GM19328 (cell line): ENCODE measurements around the gene FSTL4.

Source experiments
- ATAC-seq: cut with Tn5 transposase; IDR thresholded peaks from one replicate; pipeline ENCODE4 v1.9.1; 2021; ENCODE audit warnings: mild to moderate bottlenecking, moderate library complexity; ENCODE audit not compliant: unreplicated experiment

Gene FSTL4

DNA sequence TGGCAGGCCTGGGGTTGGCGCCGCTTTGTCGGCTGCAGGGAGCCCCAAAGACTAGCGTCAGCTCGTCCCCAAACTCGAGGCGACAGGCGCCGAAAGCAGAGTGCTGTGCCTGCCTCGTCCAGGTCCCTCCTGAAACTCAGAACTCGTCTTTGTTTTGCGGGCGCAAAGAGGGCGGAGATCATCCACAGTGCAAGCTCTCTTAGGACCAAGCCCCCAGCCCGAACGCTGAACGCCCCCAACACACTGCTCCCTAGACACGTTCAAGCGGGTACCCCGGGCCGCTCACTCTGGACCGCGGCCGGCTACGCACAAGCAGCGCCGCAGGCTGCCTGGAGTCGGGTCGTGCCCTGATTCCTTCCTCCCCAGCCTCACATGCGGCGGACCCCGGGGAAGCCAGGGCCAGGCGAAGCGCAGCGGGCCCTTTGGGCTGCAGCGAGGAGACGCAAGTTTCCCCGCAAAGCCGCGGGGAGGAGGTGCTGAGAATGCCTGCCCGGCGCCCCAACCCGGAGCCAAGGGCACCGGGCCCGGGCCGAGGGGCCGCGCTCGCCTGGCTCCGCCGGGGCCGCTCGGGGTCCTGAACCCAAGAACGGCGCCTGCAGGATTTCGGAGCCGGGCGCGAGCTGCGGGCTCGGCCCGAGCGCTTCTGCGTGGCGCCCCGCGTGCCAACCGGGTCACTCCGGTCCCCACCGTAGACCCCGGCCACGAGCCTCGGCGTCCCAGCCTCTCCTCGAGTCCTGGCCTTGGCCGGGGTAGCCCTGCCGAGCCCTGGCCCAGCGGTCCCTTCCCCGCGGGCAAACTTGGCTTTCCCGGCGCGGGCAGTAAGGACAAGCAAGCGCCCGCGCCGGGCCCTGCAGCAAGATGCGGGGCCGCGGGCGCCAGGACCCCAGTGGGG lies 738 bp downstream of the FSTL4 start:
- no peak for ATAC-seq

DNA sequence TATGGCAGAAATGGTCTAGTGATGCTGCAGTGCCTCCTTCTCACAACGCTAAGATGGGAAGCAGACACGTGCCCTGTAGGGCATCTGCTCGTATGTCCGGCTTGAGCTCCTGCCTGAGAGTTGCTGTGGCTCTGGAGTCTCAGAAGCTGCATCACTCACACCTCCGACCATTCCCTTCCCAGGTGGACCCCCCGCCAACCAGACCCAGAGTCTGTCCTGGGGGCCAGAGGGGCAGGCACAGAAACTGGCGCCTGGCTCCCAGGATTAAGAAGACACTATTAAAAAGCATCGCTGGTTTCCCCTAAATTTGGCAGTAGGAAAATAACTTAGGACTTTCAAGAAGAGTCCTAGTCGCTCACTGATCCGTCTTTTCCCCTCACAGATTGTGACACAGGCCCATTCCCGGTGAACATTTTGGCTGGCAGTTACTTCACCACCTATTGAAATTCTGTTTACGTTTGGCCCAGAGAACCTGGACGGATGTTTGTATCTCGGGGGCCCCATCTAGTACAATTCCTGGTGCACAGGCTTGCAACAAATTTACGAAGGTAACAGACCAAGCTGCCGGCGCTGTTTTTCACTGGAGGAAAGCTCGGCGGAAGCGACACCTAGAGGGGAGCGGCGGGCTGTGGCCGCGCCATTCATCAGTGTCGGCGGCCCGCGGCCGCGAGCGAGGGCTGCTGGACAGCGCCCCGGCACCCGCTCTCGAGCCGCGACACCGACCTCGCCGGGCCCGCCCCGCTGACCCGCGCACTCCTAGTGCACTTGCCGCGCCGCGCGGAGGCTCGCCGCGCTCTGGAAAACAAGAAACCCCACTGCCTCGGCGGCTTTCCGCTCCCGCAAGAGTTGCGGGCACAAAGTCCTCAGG lies 1.6 kb downstream of the FSTL4 start:
- no peak for ATAC-seq

DNA sequence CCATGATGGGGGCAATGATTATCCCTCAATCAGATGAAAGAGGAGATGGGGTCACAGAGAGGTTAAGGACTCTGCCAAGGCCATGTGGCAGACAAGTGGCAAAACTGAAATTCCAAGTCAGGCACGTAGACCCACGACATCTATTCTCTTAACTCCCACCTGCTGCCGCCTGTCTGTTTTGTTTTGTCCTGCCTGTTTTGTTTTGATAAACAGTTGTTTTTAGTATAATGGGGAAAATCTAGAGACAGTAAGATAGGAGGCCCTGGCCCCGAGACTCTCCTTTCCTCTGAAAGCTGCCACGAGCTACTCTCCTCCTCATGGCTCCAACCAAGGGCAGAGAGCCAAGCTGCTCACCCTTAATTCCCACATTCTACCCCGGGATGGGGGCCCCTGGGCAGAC lies 4.9 kb downstream of the FSTL4 start:
- no peak for ATAC-seq

DNA sequence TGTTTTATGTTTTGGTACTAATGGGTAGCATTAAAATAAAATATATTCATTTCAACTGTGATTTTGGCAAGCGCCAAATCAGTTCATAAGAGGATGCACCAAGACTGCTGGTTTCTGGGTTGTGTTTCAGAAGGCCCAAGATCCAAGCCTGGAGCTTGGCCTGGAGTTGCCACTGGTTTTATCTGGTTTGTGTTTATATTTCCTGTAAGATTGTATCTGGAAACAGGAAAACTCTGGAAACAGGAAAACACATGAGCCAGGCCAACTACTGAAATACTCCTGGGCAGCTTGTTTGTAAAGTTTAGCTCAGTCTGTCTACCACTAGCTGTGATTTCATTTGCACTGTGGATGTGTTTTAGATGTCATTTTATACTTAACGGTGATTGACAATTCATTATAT lies 5.5 kb downstream of the FSTL4 start:
- no peak for ATAC-seq

DNA sequence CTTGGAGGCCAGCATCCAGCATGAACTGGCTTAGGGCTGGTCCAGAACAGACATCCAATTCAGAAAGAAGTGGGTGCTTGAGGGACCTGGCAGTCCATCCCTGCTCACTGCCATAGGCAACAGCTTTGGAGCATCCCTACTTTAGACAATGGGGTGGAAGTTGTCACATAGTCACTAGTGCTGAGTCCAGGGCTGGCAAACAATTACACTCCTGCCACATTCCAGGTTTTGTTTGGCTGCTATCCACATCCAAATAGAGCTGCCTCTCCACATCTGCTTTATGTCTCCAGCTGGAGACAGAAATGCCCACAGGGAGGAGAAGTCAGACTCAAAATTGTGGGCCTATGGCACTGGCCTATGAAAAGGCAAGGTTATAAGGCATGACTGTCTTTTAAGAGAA lies 7.0 kb downstream of the FSTL4 start:
- ATAC-seq = no peak

DNA sequence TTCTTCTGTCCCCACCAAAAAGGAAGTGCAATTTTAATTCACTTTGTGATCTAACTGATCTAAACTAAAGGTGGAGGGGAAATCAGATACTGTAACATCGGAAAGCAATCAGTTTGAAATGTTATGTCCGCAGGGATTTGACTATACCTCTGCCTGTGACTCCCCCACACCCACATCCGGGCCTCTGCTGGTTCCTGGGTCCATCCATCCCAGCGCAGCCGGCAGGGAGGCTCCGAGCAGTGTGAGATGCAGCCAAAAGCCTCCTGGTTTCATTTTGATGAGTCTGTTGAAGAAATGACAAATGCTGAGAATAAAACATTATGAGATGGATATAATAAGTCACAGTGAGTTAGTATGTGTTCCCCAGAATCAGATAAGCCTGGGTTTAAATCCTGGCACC lies 8.6 kb downstream of the FSTL4 start:
- no peak for ATAC-seq

DNA sequence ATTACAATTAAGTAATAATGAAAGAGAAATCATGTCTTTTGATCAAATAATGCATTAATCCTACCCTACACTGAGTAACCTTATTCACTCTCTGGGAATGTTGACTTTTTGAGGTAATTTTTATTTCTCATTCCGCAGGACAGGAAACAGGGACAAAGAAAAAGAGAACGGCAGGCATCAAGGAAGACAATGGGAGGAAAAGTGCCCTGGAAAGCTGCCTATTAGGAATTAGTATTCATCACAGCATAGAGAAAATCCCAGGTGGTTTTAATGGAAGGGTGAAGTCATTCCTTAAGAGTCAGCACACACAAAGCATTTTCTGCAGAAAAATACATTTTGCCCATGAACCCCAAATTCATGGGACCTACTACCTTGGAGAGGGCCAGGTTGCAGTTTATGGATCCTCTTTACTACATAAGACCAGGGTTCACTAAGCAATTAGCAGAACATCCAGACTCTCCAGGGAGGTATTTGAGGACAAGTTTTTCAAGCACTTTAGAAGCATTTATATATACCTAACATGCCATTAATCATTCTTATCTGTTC lies 9.4 kb downstream of the FSTL4 start:
- no peak for ATAC-seq

DNA sequence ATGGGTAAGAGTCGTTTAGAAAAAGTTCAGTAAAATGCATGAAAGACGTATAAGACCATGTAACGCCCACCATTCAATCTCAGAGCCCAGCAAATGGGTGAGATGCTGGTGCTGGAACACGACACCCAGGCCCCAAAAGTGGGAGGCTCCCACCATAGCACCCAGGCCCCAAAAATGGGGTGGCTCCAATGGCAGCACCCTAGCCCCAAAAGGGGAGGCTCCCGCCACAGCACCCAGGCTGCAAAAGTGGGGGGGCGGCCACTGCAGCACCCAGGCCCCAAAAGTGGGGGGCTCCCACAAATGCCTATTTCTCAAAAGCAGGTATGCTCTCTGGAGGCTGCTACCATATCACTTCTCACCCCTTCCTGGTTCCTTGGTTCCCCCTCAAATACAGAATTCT lies 12.7 kb downstream of the FSTL4 start:
- ATAC-seq = no peak

DNA sequence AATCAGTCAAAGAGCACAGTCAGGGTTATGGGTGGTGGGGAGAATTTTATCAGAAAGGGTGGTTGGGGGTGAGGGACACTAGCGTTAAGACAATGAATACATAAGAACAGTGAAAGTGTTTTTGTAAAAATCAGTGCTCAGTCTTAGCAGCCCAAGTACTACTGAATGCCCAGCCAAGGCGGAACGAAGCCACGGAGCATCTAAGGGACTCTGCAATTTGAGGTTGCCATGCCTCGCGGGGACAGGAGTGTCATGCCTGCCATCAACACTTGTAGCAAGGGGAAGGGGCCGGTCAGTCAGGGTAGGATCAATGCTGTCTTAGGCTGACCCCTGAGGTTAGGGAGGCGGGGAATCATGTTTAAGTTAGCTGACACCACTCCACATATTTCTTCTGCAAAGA lies 13.3 kb downstream of the FSTL4 start:
- ATAC-seq = no peak

DNA sequence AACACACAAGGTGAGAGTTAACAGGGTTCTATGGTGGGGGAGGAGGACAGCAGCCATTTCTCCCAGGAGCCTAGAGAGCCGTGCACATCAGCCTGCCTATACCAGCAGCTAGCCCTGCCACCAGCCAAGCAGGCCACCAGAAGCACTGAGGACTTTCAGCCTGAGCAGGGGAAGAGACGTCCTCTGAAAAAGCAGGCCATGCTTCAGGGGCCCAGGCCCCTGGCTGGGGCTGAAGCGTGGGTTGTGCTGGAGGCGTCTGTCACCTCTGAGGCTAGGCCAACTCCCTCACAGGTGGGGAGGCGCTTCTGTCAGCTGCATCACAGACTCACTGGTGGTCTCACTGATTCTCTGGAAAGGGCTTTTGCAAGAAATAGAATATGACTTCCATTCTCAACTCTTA lies 16.3 kb downstream of the FSTL4 start:
- ATAC-seq = no peak

DNA sequence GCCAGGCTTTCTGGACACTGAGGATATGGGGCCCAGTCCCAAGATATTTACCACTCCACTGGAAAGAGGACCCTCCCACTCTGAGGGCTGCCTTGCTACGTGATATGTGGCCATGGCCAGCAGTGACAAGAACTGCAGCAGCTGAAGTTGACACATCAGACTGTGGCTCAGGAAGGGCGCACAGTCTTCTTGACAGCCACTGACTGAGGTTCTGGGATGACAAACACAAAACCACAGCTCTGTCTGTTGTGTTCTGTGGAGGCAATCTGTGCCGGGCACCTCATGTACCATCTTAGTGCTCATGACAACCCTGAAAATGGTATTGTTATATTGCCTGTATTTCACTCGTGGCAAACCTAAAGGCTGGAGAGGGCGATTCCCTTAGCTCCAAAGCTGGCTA lies 16.9 kb downstream of the FSTL4 start:
- no peak for ATAC-seq

DNA sequence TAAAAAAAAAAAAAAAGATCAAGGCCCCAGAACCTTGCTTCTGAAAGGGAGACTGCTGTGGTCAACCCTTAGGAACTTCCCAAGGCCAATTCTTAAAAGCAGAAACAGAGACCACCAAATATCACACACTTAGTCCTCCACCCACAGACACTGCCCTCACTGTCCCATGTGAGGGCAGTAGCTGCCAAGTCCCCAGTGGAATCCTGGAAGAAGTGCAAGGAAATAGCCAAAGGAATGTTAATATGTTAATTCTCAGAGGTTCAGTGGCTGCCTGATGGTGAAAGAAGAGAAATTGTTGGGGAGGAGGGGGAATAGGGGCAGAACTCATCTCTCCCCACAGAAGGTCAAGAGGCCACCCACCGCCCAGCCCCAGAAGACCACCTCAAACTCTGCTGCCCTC lies 23.1 kb downstream of the FSTL4 start:
- no peak for ATAC-seq

DNA sequence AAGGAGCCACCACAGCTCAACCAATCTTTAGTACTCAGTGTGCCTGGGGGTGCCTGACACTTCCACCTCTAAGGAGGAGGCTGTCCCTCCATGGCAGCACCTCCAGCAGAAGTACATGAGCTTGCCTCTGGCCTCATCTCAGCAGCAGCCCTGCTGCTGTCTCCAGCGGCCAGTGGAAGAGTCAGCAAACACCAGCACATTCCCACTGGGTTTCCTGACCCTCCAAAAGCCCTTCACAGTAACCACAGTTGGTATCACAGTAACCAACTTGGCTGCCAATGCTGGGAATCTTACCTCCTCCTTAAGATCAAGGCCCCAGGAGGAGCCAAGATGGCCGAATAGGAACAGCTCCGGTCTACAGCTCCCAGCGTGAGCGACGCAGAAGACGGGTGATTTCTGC lies 29.4 kb downstream of the FSTL4 start:
- ATAC-seq = no peak

DNA sequence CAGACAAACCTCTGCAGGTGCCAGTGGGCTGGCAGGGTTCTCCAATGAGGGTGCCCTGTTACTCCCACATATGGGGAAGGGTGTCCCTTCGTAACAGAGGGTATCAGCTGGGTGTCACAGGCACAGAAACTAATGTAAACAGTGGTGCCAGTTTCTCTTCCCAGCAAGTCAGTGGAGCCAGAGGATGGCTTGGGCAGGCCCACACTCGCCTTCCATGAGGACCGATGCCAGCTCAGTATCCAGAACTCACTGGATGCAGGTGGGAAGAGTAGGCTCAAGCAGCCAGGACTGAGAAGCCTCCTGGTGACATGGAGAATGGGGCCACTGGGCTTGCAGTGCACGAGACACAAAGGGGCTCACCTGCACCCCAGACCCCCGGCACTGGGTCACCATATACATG lies 30.4 kb downstream of the FSTL4 start:
- ATAC-seq = no peak

DNA sequence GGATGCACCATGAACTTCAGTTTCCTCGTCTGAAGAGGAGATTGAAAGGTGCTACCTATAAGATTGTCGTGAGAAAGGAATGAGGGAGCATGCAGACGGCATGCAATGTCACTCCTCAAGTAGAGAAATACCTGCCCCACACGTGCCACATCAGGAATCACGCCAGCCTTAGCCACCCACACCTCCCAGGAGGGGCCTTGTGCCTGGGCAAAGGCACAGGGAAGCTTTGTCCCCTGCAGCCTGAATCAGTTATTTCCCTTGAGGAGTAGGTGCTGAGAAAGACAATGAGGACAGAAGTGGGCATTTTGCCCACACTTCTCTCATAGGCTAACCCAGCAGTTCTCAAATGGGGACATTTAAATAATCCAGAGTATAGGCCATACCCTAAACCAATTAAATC lies 31.0 kb downstream of the FSTL4 start:
- ATAC-seq = no peak

DNA sequence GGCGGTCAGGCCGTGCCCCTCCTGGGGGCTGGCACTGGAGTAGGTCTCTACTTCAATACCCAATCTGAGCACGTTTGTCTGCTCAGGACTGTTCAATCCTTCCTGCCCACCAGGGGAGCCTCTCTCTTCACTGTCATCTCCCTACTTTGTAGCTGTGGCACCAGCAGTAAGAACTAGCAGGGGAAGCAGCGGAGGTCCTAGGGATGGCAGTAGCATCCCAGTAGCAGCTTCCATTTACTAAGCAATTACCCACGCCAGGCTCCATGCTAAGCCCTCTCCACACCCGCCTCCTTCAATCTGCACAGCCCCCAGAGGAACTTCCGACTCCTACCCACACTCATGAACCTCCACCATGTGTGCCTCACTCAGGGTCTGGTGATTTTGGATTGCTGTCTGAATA lies 31.7 kb downstream of the FSTL4 start:
- ATAC-seq = no peak

DNA sequence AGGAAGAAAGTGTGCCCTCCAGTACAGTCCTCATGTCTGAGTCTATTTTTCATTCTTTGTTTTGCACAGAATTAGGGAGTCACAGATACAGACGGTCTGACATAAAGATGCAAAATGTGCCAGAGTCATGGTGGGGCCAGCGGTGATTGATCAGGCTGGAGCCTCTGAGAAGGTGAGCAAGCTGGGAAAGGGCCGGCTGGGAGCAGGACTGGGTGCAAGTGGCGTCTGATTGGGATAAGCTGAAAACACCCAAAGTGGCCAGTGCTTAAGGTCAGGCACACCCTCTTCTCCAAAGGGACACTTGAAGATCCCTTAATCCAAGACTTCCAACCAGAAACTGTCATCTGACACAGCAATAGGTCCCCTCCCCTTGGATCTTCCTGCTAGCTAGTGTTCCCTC lies 32.6 kb downstream of the FSTL4 start:
- no peak for ATAC-seq

DNA sequence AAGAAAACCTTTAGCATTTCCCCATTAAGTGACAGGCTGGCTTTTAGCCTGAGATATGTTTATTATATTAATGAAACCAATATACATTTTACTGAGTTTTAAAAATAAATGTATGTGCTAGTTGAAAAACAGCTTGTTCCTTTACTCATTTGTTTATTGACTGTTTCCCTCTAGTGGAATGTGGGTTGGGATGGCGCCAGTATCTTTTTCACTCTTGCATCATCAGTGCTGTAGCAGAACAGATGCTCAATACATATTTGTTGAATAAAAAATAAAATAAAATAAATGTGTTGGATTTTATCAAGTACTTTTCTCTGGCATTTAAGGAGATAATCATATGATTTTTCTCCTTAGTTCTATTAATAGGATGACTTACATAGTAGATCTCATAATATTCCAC lies 43.0 kb downstream of the FSTL4 start:
- ATAC-seq = no peak

DNA sequence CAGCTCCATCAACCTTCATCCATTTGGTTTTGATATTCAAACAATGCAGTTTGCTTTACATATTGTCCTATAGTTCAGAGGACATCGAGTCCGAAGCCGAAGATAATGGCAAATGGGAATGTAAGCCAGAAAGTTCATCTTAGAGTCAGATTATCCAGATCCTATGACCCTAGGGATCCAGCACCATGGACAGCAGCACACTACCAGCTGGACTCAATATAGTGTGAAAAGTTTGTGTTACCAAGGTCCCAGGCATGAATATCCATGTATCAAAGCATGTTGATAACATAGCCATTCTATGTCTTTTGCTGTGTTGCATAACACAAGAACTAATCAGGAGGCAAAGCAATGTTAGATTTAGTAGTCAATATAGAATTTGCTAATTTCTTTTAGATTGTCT lies 46.3 kb downstream of the FSTL4 start:
- no peak for ATAC-seq

DNA sequence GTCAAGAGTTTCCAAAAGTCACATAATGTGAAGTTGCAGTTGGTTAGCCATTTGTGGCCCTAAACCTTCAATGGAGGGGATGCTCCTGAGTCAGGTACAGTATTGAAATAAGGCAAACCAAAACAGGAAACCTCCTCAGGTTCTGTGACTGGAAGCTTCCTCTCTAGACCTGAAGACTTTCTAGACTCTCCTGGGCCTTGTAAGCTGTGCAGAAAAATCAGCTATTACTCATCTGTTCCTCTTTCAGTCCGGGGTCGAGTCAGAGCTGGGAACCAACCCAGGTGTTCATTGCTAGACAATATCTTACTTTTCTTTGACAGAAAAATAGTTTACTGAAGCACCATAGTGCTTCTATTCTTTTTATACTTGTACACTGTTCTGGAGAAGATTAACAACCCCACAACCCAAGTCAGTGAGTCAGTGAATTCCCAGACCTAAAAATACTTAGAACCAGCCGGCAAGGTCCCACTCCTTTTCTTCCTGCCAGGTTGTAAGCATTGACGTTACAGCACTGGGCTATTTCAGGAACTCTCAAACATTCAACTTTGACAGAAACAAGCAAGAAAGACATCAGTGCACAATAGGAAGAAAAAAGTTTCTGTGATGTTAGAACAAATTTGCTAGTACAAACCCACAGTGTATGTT lies 47.3 kb downstream of the FSTL4 start:
- ATAC-seq = no peak

DNA sequence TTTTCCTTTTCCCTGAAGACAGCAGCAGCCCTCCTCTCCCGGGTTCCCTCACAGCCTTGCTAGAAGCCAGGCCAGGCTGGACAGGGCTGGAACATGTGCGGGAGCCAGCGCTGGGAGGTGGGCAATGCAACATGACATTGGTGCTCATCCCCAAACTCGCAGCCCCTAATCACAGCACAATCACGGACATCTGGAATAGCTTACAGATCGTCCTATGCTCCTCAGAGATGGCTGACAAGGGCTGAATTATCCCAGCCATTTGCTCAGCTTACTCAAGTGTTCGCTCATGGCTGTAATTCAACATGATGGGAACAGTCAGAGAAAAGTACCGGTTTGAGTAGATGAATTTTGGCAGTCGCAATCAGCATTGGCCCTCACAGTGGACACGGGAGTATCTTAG lies 49.8 kb downstream of the FSTL4 start:
- no peak for ATAC-seq
